ENCODE results near the gene VIPR2. TPM values are rescaled to one million over a fixed set of nuclear protein-coding genes. Genes with fewer than 3 reads are reported as not detected.
"Not testable (repeated sequence)": the region's sequence is repeated elsewhere in the genome, so short reads cannot be mapped to it uniquely, and the experiment has no call there.

The VIPR2 gene
- total RNA-seq, 2 donors from 2014 or later, result 0.46 to 3.0 TPM

DNA sequence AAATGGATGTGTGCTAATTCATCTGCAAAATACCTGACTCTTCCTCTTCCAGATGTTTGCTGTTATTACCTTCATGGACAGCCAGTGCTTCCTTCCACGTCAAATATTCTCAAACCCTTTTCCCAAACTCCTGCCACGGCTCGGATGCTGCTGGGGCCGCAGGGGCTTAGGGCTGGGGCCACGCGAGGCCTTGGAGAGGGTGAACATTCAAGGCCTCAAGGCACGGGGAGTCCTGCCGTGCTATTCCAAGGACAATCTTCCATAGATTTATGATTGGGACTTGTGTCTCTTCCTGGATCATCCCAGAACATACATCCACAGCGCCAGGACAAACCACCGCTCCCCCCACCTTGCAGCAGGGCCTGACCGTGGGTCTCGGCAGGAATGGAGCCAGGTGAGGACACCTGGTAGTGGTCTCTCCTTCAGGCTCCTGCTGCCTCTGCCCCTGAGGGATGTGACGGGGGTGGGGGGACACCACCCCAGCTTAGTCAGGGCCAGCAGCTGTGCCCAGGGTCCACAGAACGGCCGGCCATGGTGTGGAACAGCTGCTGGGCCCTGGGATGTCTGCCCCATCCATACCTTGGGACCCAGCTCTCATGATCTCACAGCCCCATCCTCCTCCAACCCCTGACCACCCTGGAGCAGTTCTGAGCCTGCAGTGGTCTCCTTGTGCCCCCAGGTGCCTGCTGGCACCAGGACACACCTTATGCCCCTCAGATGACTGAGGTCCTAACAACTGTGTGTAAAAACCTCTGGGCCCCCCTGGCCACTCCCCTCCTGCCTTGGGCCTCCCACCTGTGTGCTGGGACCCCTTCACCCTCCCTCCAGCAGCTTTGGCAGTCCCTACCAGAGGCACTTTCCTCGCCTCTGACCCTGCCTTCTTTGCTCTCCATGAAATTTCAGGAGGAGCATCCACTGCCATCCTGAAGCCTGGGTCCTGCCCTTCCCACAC lies 16.7 kb downstream of the VIPR2 start:
- H3K36me3 Mint-ChIP-seq (ENCODE audit: insufficient read depth in 2 of 2), result no peaks in the 10 kb centered on the region
- no peak overlapping the region for H3K27ac Mint-ChIP-seq
- H3K9me3 Mint-ChIP-seq, result peaks cover 2 to 3% of the 10 kb centered on the region in 2 donors
- no peaks in the 10 kb centered on the region for H3K4me1 Mint-ChIP-seq (ENCODE audit: low read depth)
- no peak overlapping the region for H3K4me3 Mint-ChIP-seq
- no peak for ATAC-seq (replicated peaks in 1 of 2)
- DNase-seq, result no peak
- H3K27me3 Mint-ChIP-seq (ENCODE audit: low read depth), result no peaks in the 10 kb centered on the region

DNA sequence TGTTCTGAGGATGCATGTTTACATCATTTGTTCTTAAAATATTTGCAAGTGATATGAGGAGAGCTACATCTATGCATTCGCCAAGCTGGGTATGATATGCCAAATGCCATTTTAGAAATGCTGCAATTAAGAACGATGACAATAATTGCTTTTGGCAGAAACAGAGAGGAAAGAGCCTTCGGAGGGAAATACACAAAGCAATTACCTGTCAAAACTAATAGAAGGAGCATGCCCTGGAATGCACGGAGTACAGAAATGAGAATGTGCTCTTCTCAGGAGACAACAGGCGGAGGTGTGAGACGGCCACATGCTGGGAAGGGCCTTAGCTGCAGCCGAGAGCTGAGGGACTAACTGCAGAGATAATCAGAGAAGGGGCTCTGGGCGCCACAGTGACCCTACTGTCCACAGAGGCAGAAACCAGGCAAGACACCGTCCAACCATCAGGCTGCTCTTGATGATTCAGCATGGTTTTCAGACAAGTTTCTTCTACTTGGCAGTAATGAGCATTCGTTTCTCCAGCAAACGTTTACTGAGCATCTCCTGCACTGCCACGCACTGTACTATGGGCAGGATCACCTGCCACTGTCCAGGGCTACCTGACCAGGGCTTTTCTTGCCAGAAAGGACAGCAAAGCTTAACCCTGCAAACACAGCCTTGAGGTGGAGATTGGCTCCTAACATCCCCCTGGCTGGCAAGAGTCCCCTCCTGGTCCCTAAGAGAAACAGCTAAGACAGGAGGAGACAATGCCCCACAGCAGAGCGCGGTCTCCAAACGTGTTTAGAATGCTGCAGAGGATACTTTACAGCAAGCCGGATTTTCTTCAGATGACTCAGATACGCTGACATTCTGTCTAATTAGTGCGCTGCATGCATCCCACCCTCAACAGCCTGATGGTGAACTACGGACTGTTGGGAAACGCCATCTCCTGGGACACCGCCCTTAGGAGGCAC lies 18.1 kb downstream of the VIPR2 start:
- Mint-ChIP-seq H3K9me3 (peaks cover 2 to 3% of the 10 kb centered on the region in 2 donors), H3K4me1 (ENCODE audit: low read depth) (no peaks in the 10 kb centered on the region), H3K27ac (no peak overlapping the region), H3K27me3 (ENCODE audit: low read depth) (no peaks in the 10 kb centered on the region), H3K36me3 (ENCODE audit: insufficient read depth in 2 of 2) (no peaks in the 10 kb centered on the region), H3K4me3 (no peak overlapping the region)
- ATAC-seq (replicated peaks in 1 of 2), result no peak
- DNase-seq, result no peak

- no peaks in the 10 kb centered on the region for H3K27me3 Mint-ChIP-seq (ENCODE audit: low read depth)
Observed at GRCh38 chr7:159125955-159126270, 18.8 kb downstream of the VIPR2 start.

GRCh38 chr7:159125104-159125954 lies 19.3 kb downstream of the VIPR2 start:
- H3K27me3 Mint-ChIP-seq (ENCODE audit: low read depth), result no peaks in the 10 kb centered on the region
- no peaks in the 10 kb centered on the region for H3K4me1 Mint-ChIP-seq (ENCODE audit: low read depth)
- H3K36me3 Mint-ChIP-seq (ENCODE audit: insufficient read depth in 2 of 2), result no peaks in the 10 kb centered on the region
- no peak for ATAC-seq (replicated peaks in 1 of 2)
- H3K4me3 Mint-ChIP-seq, result no peak overlapping the region
- H3K27ac Mint-ChIP-seq, result no peak overlapping the region
- no peak for DNase-seq
- peaks cover 2 to 3% of the 10 kb centered on the region in 2 donors for H3K9me3 Mint-ChIP-seq

More at GRCh38 chr7:159125955-159126270, 18.8 kb downstream of the VIPR2 start:
- no peaks in the 10 kb centered on the region for H3K36me3 Mint-ChIP-seq (ENCODE audit: insufficient read depth in 2 of 2)
- DNase-seq, result no peak
- no peaks in the 10 kb centered on the region for H3K4me1 Mint-ChIP-seq (ENCODE audit: low read depth)
- H3K27ac Mint-ChIP-seq, result no peak overlapping the region
- no peak overlapping the region for H3K4me3 Mint-ChIP-seq
- H3K9me3 Mint-ChIP-seq, result peaks cover 2 to 3% of the 10 kb centered on the region in 2 donors
- ATAC-seq (replicated peaks in 1 of 2), result no peak

DNA sequence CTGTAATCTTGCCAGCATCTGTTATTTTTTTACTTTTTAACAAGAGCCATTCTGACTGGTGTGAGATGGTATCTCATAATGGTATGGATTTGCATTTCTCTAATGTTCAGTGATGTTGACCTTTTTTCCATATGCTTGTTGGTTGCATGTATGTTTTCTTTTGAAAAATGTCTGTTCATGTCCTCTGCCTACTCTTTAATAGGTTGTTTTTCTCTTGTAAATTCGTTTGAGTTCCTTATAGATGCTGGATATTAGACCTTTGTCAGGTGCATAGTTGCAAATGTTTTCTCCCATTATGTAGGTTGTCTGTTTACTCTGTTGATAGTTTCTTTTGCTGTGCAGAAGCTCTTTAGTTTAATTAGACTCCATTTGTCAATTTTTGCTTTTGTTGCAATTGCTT lies 20.9 kb downstream of the VIPR2 start:
- H3K4me3 Mint-ChIP-seq; ATAC-seq (replicated peaks in 1 of 2); H3K27me3 Mint-ChIP-seq (ENCODE audit: low read depth); H3K4me1 Mint-ChIP-seq (ENCODE audit: low read depth); H3K27ac Mint-ChIP-seq; H3K36me3 Mint-ChIP-seq (ENCODE audit: insufficient read depth in 2 of 2); DNase-seq; H3K9me3 Mint-ChIP-seq: not testable (repeated sequence)

- not testable (repeated sequence) for H3K36me3 Mint-ChIP-seq (ENCODE audit: insufficient read depth in 2 of 2); H3K4me3 Mint-ChIP-seq; DNase-seq; H3K4me1 Mint-ChIP-seq (ENCODE audit: low read depth); H3K27me3 Mint-ChIP-seq (ENCODE audit: low read depth); ATAC-seq (replicated peaks in 1 of 2); H3K27ac Mint-ChIP-seq; H3K9me3 Mint-ChIP-seq
Observed at GRCh38 chr7:159123294-159123693, 21.4 kb downstream of the VIPR2 start.

GRCh38 chr7:159122276-159122675 lies 22.4 kb downstream of the VIPR2 start:
- Mint-ChIP-seq H3K4me1 (ENCODE audit: low read depth) (no peaks in the 10 kb centered on the region), H3K36me3 (ENCODE audit: insufficient read depth in 2 of 2) (no peaks in the 10 kb centered on the region), H3K9me3 (peaks cover 2 to 3% of the 10 kb centered on the region in 2 donors), H3K4me3 (no peak overlapping the region), H3K27ac (no peak overlapping the region), H3K27me3 (ENCODE audit: low read depth) (no peaks in the 10 kb centered on the region)
- ATAC-seq (replicated peaks in 1 of 2), result no peak
- no peak for DNase-seq

- peaks cover 2 to 3% of the 10 kb centered on the region in 2 donors for H3K9me3 Mint-ChIP-seq
- no peak overlapping the region for H3K4me3 Mint-ChIP-seq
- H3K4me1 Mint-ChIP-seq (ENCODE audit: low read depth), result no peaks in the 10 kb centered on the region
- no peak for DNase-seq
- no peak overlapping the region for H3K27ac Mint-ChIP-seq
- no peaks in the 10 kb centered on the region for H3K27me3 Mint-ChIP-seq (ENCODE audit: low read depth)
- H3K36me3 Mint-ChIP-seq (ENCODE audit: insufficient read depth in 2 of 2), result no peaks in the 10 kb centered on the region
- no peak for ATAC-seq (replicated peaks in 1 of 2)
Observed at GRCh38 chr7:159121476-159121875, 23.2 kb downstream of the VIPR2 start.

- Mint-ChIP-seq H3K27me3 (ENCODE audit: low read depth) (no peaks in the 10 kb centered on the region), H3K36me3 (ENCODE audit: insufficient read depth in 2 of 2) (no peaks in the 10 kb centered on the region), H3K9me3 (peaks cover 2 to 3% of the 10 kb centered on the region in 2 donors), H3K27ac (no peak overlapping the region), H3K4me3 (no peak overlapping the region), H3K4me1 (ENCODE audit: low read depth) (no peaks in the 10 kb centered on the region)
- ATAC-seq (replicated peaks in 1 of 2), result no peak
- no peak for DNase-seq
Observed at GRCh38 chr7:159121068-159121467, 23.6 kb downstream of the VIPR2 start.

DNA sequence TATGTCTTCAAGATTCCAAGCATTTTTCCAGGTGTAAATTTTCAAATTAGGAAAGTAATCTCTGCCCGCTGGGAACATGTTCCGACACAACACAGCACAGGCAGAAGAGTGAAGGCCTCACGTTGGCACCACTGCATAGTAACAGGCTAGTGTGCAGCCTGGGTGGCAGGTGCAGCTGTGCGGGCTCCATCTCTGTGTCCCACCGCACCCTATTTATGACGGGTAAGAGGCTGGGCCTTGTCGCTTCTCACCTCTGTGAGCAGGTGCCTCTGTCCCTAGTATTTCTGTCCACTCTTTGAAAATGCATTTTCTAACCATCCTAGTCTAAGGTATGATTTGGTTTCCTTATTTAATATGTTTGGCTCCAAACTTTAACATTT lies 24.1 kb downstream of the VIPR2 start:
- peaks cover 2 to 3% of the 10 kb centered on the region in 2 donors for H3K9me3 Mint-ChIP-seq
- no peak overlapping the region for H3K4me3 Mint-ChIP-seq
- ATAC-seq (replicated peaks in 1 of 2), result no peak
- no peak overlapping the region for H3K27ac Mint-ChIP-seq
- DNase-seq, result no peak
- H3K4me1 Mint-ChIP-seq (ENCODE audit: low read depth), result no peaks in the 10 kb centered on the region
- no peaks in the 10 kb centered on the region for H3K36me3 Mint-ChIP-seq (ENCODE audit: insufficient read depth in 2 of 2)
- H3K27me3 Mint-ChIP-seq (ENCODE audit: low read depth), result peaks cover 2% of the 10 kb centered on the region

DNA sequence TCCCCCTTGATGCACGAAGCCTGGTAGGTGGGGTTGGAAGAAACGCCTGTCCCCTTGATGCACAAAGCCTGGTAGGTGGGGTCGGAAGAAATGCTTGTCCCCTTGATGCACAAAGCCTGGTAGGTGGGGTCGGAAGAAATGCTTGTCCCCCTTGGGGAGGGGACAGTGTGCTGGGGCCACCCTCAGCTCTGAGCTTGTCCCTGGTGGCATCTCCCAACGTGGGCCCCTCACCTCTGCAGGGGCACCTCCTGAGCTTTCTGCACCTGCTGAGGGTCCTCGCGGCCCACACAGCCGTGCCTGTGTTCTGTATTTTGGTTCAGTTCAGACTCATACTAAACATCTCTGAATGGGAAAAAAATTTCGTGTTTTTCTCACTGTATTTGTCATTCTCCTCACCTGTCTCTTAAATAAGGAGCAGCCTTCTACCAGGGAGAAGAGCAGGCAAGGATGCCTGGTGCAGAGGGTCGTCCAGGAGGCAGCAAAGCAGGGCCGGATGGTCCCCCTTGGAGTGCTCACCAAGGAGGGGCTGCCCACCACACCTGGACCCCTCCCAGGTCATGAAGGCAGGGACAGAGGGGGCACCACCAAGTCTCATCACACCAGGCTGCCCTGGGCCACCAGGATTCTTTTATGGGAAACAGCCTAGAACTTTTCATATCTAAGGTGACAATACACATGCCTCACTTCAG lies 24.7 kb downstream of the VIPR2 start:
- H3K4me1 Mint-ChIP-seq (ENCODE audit: low read depth), result no peaks in the 10 kb centered on the region
- no peak overlapping the region for H3K27ac Mint-ChIP-seq

DNA sequence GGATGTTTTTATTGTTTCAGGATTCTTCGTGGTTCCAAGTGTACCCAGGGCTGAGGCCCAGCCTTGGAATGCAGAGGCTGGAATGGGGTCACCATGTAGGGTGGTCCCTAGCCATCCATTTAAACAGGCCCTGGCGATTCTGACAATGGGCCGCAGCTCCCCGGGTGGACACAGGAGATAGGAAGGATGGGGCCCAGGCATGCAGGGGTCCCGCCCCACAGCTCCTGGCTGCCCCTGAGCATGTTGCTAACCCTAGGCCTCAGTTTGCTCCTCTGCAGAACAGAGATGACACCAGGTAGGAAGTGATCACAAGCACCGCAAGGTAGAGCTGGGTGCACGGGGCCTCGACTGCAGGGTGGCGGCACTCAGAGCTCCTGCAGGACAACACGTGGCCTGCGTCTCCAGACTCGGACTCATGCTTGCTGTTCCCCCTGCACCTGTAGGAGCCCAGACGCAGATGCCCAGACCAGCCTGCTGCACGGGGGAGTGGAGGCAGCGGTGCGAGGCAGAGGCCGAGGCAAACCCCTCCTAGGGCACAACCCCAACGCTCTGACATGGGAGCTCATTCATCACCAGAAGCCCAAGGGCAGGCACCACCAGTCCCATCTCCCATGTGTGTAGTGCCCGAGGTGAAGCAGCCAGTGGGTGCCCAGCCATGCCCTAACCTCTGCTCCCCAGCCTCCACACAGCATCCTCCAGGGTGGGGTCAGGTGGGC lies 25.5 kb downstream of the VIPR2 start:
- no peaks in the 10 kb centered on the region for H3K4me1 Mint-ChIP-seq (ENCODE audit: low read depth)
- no peak for ATAC-seq (replicated peaks in 1 of 2)
- no peak overlapping the region for H3K27ac Mint-ChIP-seq

More for the DNA sequence above, 24.7 kb downstream of the VIPR2 start:
- DNase-seq (no peak), ATAC-seq (replicated peaks in 1 of 2) (no peak)
- no peaks in the 10 kb centered on the region for H3K36me3 Mint-ChIP-seq (ENCODE audit: insufficient read depth in 2 of 2)
- H3K9me3 Mint-ChIP-seq, result peaks cover 2 to 3% of the 10 kb centered on the region in 2 donors
- peaks cover 5% of the 10 kb centered on the region for H3K27me3 Mint-ChIP-seq (ENCODE audit: low read depth)
- no peak overlapping the region for H3K4me3 Mint-ChIP-seq

More for the DNA sequence above, 25.5 kb downstream of the VIPR2 start:
- H3K9me3 Mint-ChIP-seq, result peaks cover 2 to 3% of the 10 kb centered on the region in 2 donors
- no peak overlapping the region for H3K4me3 Mint-ChIP-seq
- no peaks in the 10 kb centered on the region for H3K36me3 Mint-ChIP-seq (ENCODE audit: insufficient read depth in 2 of 2)
- no peak for DNase-seq
- H3K27me3 Mint-ChIP-seq (ENCODE audit: low read depth), result peaks cover 6% of the 10 kb centered on the region

Data from activated T-cell treated with anti-CD3 and anti-CD28 coated beads, Interleukin-2, amount 50 U/mL, for 72 hours (primary cell).